Vagina (tissue), 2 donors: Measurements from ENCODE around the gene L3MBTL4. TPM values are rescaled to one million over a fixed set of nuclear protein-coding genes. Genes with fewer than 3 reads are reported as not detected.

ENCODE experiments used
- DNase-seq, 2 donors: peaks; one replicate each; pipeline ENCODE4 v3.0.0-alpha.2; 2017; ENCODE audit errors: extremely low spot score in 2 of 2
- H3K27ac ChIP-seq: fragments of 200-600 bp; sonication (generic); one replicate; pipeline ENCODE4 v1.5.1; 2019
- H3K27me3 ChIP-seq: fragments of 200-600 bp; sonication (generic); one replicate; pipeline ENCODE4 v1.5.1; 2019
- H3K36me3 ChIP-seq, 2 donors: fragments of 200-600 bp; sonication (generic); one replicate each; pipeline ENCODE4 v1.5.1; 2017 to 2019
- H3K4me1 ChIP-seq: fragments of 200-600 bp; sonication (generic); one replicate; pipeline ENCODE4 v1.5.1; 2019
- H3K4me3 ChIP-seq, 2 donors: fragments of 200-600 bp; sonication (generic); 1 replicate in 1 of 2; 2 replicates in 1 of 2; pipeline ENCODE4 v1.5.1; 2016 to 2019
- H3K9me3 ChIP-seq: fragments of 200-600 bp; sonication (generic); one replicate; pipeline ENCODE4 v1.5.1; 2019
- CTCF ChIP-seq, 3 experiments: fragments of 450-650 bp in 2 of 3; fragments of 200-600 bp in 1 of 3; sonication (generic) in 1 of 3; IDR thresholded peaks; one replicate each; pipeline ENCODE4 v1.5.1; 2017 to 2019; ENCODE audit warnings: antibody characterized with exemption in 3 of 3, mild to moderate bottlenecking in 2 of 3, moderate library complexity in 2 of 3
- POLR2A ChIP-seq, 2 donors: fragments of 450-650 bp; IDR thresholded peaks; one replicate each; pipeline ENCODE4 v1.6.1; 2017; ENCODE audit warnings: antibody characterized with exemption in 2 of 2, mild to moderate bottlenecking in 2 of 2, moderate library complexity in 2 of 2
- POLR2AphosphoS5 ChIP-seq, 2 donors: sonication (generic); formaldehyde crosslinking; IDR thresholded peaks; one replicate each; pipeline ENCODE4 v1.9.0; 2017; ENCODE audit warnings: antibody characterized with exemption in 2 of 2, mild to moderate bottlenecking in 2 of 2, low read depth in 1 of 2; ENCODE audit not compliant: insufficient read depth in 1 of 2
- intact Hi-C: fragments of 100-400 bp; cut with DNase I; formaldehyde crosslinking; loops from one replicate; pipeline ENCODE4 v1.15.1; 2023
- total RNA-seq: library from RNA; depleted of rRNA; stranded (reverse); fragments of >200 nt; gene quantifications from one replicate; pipeline ENCODE4 v1.2.3, GENCODE V29; 2016

Gene L3MBTL4
- 9.6 TPM for total RNA-seq

GRCh38 chr18:6414723-6415417 is at the start of gene L3MBTL4:
L3MBTL4 (minus strand) TSS chr18:6414911; CDS start chr18:6311625, 103,286 bp downstream.
- Histone ChIP-seq H3K27me3 (no peaks in the 10 kb centered on the region), H3K4me3 (peak within 1 kb of the TSS; percentile 77 to 83), H3K36me3 (no peaks in the 10 kb centered on the region)

GRCh38 chr18:6452194-6452593 is 37.5 kb upstream of the L3MBTL4 start:
- Histone ChIP-seq H3K27ac (no peak overlapping the region), H3K4me1 (no peaks in the 10 kb centered on the region), H3K4me3 (no peak overlapping the region), H3K9me3 (no peaks in the 10 kb centered on the region), H3K27me3 (no peaks in the 10 kb centered on the region), H3K36me3 (no peaks in the 10 kb centered on the region)
- intact Hi-C loops, result no loop called here
- no peak for TF ChIP-seq CTCF (IDR thresholded peaks at IDR 0.05)
- no peak for TF ChIP-seq POLR2AphosphoS5 (IDR thresholded peaks at IDR 0.05; ENCODE audit: insufficient read depth in 1 of 2, low read depth in 1 of 2)
- TF ChIP-seq POLR2A (IDR thresholded peaks at IDR 0.05), result no peak
- DNase-seq, result no peak

More at GRCh38 chr18:6414723-6415417, at the start of gene L3MBTL4:
- DNase-seq, result no peak
- peak within 1 kb of the TSS; percentile 89 for H3K27ac ChIP-seq
- H3K9me3 ChIP-seq, result no peaks in the 10 kb centered on the region
- peaks cover 11% of the 10 kb centered on the region for H3K4me1 ChIP-seq
- intact Hi-C loops, result no loop called here
- no peak for TF ChIP-seq POLR2AphosphoS5 (IDR thresholded peaks at IDR 0.05; ENCODE audit: insufficient read depth in 1 of 2, low read depth in 1 of 2)
- peak in 1 of 2 donors; percentile 13 for TF ChIP-seq POLR2A (IDR thresholded peaks at IDR 0.05)

DNA sequence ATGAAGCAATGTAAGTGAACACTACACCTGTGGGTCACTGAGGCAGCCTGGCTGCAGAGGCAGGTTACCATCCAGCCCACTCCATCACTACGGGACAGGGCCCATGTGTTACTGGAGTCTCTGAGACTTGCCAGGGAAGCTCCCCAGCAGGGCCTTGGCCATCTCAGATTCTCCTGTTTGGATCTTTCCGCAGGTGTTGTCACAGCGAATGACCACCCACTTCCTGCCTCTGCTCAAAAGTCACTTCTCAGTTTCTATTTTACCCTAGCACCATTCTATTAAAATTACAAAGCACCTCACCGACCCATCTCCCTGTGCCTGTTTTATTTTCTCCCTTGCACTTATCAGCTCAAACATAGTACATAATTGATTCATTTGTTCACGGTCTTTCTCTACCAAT is 34.5 kb upstream of the L3MBTL4 start:
- DNase-seq, result no peak
- Histone ChIP-seq H3K27me3 (no peaks in the 10 kb centered on the region), H3K4me3 (no peak overlapping the region), H3K36me3 (no peaks in the 10 kb centered on the region), H3K4me1 (no peaks in the 10 kb centered on the region), H3K27ac (no peak overlapping the region), H3K9me3 (no peaks in the 10 kb centered on the region)
- no peak for TF ChIP-seq POLR2A (IDR thresholded peaks at IDR 0.05)
- TF ChIP-seq POLR2AphosphoS5 (IDR thresholded peaks at IDR 0.05; ENCODE audit: insufficient read depth in 1 of 2, low read depth in 1 of 2), result no peak
- no peak for TF ChIP-seq CTCF (IDR thresholded peaks at IDR 0.05)
- intact Hi-C loops, result no loop called here

GRCh38 chr18:6444466-6445228 is 29.9 kb upstream of the L3MBTL4 start:
- intact Hi-C loops, result no loop called here
- no peaks in the 10 kb centered on the region for H3K36me3 ChIP-seq
- DNase-seq, result no peak
- H3K4me3 ChIP-seq, result no peak overlapping the region
- no peak for TF ChIP-seq CTCF (IDR thresholded peaks at IDR 0.05)
- TF ChIP-seq POLR2AphosphoS5 (IDR thresholded peaks at IDR 0.05; ENCODE audit: insufficient read depth in 1 of 2, low read depth in 1 of 2), result no peak
- no peak for TF ChIP-seq POLR2A (IDR thresholded peaks at IDR 0.05)
- no peaks in the 10 kb centered on the region for H3K27me3 ChIP-seq
- H3K4me1 ChIP-seq, result no peaks in the 10 kb centered on the region
- H3K9me3 ChIP-seq, result no peaks in the 10 kb centered on the region
- no peak overlapping the region for H3K27ac ChIP-seq

GRCh38 chr18:6441200-6441599 is 26.5 kb upstream of the L3MBTL4 start:
- Histone ChIP-seq H3K36me3 (no peaks in the 10 kb centered on the region), H3K27ac (no peak overlapping the region), H3K9me3 (no peaks in the 10 kb centered on the region), H3K27me3 (no peaks in the 10 kb centered on the region), H3K4me3 (no peak overlapping the region), H3K4me1 (no peaks in the 10 kb centered on the region)
- no peak for DNase-seq
- TF ChIP-seq POLR2A (IDR thresholded peaks at IDR 0.05) (no peak), CTCF (IDR thresholded peaks at IDR 0.05) (no peak), POLR2AphosphoS5 (IDR thresholded peaks at IDR 0.05; ENCODE audit: insufficient read depth in 1 of 2, low read depth in 1 of 2) (no peak)
- intact Hi-C loops, result no loop called here
